Measurements from ENCODE around the gene ALK.

ALK gene

DNA sequence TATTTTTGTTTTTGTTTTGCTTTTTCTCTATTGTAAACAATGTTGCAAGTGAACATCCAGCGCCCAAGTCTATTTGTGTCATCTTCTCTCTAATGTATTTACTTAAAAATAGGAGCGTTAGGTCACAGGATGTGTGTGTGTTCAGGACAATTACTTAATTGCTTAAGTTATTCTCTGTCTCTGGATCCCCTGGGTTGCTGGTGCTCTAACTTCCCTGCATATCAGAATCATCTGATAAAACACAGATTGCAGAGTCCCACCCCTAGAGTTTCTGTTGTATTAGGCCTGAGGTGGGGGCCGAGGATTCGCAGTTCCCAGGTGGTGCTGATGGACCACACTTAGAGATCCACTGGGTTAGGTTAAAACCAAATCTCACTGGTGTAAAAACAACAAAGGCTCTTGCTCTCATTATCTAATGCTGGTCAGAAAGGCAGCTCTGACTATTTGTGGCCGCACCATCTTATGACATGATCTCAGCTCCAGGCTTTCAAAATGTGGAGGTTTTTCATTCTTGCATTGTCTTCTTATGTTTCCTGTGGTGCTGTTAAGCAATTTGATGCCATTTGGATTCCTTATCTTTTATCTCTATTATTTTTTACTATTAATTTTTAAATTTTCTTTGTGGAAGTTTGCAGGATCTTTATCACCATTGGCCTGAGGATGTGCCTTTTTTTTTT lies 718.4 kb downstream of the ALK start:
- DNase-seq (ENCODE audit: low read depth in 3 of 3) = no peak

GRCh38 chr2:29201979-29202378 lies 719.4 kb downstream of the ALK start:
- no peak for DNase-seq (ENCODE audit: low read depth in 3 of 3)

GRCh38 chr2:29196792-29197788 lies 724.3 kb downstream of the ALK start:
- DNase-seq (ENCODE audit: low read depth in 3 of 3) = peak; percentile 48 to 65 (median 54)

GRCh38 chr2:29195796-29196195 lies 725.6 kb downstream of the ALK start:
- DNase-seq (ENCODE audit: low read depth in 3 of 3) = no peak

- no peak for DNase-seq (ENCODE audit: low read depth in 3 of 3)
Observed at GRCh38 chr2:29193681-29194080, 727.7 kb downstream of the ALK start.

DNA sequence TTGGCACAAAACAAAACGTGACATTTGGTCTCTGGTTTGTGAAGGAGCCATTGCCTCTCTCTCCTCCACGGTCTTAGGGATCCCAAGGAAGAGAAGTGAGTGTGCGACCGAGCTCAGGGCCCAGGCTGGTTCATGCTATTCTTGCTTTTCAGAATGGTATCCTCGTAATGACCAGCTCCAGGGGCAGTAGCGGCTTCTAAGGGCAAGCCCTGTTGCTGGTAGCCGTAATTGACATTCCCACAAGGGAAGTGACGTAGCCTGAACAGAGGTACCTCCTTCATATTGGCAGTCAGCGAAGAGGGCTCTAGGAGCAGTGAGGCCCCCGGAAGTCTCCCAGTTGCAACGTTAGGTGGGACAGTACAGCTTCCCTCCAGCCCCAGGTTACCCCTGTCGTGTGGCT lies 728.3 kb downstream of the ALK start:
- no peak for DNase-seq (ENCODE audit: low read depth in 3 of 3)

DNA sequence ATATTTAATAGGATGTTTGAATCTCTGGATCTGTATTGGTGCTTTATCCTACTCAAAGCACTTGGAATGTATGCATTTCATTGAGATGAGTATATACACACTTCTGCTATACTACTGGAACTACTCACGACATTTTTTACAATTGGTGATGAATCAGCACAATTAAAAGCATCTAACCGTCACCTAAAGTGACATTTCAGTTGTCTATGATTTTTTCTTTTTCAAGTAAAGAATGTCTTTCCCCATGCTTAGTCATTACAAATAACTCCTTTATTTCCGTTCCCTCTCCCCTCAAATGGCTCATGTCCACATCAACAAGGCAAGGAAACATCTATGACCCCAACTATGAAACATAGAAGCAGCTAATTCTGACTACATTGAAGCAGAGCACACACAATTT lies 728.9 kb downstream of the ALK start:
- no peak for DNase-seq (ENCODE audit: low read depth in 3 of 3)

DNA sequence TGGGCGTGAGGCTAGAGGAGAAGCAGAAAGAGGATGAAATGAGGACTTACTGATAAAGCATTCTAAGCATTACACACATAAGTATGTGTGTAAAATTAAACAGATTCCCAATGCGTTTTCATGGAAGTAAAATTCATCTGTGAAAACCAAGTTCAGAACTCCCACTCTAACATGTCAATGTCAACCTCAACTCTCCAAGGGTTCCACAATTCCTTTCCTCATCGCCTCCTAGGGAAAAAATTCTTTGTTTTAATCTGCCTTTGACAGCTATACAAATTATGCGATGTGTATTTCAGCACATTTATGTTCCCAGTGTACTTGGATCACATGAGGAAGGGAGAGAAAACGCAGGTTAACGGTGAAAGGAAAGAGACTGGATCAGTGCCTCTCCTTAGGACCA lies 729.6 kb downstream of the ALK start:
- DNase-seq (ENCODE audit: low read depth in 3 of 3) = no peak

DNA sequence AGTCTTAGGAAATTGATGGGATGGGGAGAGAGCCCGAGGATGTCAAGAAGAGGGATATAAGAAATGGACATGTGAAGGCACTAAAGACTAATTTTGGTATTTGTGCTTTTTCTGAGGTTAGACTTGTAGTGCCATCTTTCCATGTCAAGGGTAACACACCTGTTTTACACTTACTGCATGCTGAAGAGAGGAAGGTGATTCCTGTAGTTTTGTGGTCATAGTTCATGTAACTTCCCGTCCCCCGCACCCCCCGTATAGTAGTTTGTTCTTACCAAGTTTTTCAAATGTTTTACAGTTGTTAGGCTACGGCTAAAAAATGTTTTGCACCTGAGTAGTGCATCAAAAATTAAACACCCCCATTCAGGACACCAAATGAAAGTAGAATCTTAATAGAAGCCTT lies 732.3 kb downstream of the ALK start:
- no peak for DNase-seq (ENCODE audit: low read depth in 3 of 3)

- no peak for DNase-seq (ENCODE audit: low read depth in 3 of 3)
Observed at GRCh38 chr2:29187926-29188325, 733.5 kb downstream of the ALK start.

DNA sequence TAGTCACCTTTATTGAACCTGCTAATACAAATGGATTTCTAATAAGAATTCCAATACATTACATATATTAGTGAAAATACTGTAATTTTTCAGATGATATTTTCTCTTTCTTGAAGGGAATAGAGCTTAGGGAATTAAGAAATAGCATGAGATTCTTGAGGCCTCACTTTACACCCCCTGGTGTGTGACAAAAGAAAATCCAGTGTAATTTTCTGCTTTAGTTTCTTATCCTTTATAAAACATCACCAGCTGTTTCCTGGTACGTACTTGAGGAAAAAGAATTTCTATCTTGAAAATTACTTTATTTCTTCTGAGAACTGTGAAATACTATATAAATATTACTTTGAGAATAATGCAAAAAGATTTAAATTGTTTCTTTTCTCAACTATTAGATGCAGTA lies 734.6 kb downstream of the ALK start:
- no peak for DNase-seq (ENCODE audit: low read depth in 3 of 3)

GRCh38 chr2:29184531-29184930 lies 736.9 kb downstream of the ALK start:
- no peak for DNase-seq (ENCODE audit: low read depth in 3 of 3)

GRCh38 chr2:29182920-29183319 lies 738.5 kb downstream of the ALK start:
- no peak for DNase-seq (ENCODE audit: low read depth in 3 of 3)

GRCh38 chr2:29182334-29182733 lies 739.1 kb downstream of the ALK start:
- no peak for DNase-seq (ENCODE audit: low read depth in 3 of 3)

DNA sequence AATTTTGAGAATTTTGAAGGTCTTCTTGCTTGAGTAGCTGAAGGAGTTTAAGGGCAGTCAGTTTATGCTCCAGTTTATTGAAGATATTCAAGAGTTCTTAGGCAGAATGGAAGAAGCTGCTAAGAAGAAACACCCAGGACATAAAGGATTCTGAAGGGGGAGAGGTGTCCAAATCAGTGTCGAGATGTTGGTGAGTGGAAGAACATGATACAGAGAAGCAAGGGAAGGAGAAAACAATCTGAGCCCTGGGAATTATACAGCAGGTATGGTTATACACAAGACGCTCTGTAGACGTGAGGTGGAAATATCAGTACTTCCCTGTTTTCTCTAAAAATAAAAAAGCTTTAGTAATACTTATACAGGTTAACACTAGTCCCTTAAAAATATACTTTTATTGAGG lies 746.0 kb downstream of the ALK start:
- no peak for DNase-seq (ENCODE audit: low read depth in 3 of 3)

DNA sequence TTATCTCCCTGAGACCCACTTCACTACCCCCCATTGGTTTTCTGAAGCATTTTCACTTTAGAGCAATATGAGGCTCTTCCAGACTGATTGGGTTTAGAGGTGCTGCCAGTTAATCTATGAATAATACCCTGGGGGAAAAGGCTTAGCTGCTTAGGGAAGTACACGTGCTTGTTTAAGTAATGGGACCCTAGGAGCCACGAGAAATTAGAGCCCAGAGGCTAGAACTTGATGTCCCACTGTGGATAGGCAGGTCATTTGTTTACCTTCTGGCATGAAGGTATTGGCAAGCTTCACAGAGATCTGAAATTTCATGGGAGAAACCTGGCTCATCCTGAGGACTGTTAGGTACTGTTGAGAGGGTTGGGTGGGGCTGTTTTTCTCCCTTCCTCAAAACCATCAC lies 746.4 kb downstream of the ALK start:
- DNase-seq (ENCODE audit: low read depth in 3 of 3) = no peak

DNA sequence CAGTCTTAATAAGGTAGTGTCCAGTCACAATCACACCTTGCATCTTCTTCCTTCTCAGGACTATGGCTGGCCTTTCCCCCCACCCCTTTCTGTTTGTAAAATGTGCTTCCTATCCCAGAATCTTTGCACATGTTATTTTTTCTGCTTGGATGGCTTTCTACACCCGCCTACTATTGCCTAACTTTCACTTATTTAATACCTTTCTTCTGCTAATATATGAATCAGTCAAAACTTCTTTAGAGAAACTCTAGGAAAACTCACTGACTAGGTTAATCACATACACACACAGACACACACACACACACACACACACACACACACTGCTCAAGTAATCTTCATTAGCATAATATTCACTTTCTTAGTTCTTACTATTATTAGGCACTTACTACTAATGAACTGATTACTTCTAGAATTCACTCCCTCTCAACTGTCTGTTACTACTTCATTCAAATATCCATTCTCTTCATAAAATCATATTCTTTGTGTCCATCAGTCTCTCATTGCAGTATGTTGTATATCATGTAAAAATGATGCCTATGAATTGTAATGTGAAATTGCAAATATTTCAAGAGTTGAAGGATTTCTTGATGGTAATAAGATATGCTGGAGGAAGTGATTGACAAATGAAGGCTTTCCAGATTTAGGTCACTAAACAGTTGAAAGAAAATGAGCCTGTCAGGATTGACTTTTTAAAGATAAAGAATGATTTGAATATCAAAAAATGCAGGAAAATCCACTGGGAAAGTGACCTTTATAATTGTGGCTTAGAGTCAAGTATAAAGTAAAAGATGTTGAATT lies 754.9 kb downstream of the ALK start:
- no peak for DNase-seq (ENCODE audit: low read depth in 3 of 3)

- no peak for DNase-seq (ENCODE audit: low read depth in 3 of 3)
Observed at GRCh38 chr2:29165362-29166241, 755.8 kb downstream of the ALK start.

DNA sequence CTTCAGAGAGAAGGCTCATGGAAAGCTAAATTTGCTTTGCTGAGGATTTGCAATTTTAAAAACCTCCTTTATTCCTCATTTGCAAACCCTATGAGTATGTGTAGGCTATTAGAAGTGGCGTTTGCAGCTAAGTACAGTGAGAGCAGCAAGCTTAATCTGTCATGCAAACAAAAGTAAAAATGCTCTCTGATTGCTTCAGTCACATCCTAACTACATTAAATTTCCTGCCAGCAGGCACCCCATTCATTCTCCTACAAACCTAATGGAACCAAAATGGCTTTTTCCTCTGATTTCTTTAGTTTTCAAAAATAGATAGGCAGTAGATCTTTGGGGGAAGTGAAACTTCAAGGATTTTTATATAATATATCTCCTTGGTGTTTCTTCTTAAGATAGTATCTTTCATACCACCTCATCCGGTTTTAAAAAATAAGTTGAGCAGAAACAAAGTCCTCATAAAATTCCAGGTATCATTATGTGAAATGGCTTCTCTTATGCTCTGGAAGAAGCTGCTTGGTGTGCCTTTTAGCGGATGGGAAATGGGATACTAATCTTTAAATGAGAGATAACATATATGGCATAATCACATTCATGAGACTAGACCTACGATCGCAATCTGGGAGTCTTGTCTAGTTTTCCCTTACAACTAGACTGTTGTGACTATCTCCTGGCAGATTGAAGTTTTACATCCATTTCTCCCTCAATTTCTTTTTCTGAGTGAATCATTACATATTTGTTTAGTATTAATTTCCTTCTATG lies 757.1 kb downstream of the ALK start:
- no peak for DNase-seq (ENCODE audit: low read depth in 3 of 3)

DNA sequence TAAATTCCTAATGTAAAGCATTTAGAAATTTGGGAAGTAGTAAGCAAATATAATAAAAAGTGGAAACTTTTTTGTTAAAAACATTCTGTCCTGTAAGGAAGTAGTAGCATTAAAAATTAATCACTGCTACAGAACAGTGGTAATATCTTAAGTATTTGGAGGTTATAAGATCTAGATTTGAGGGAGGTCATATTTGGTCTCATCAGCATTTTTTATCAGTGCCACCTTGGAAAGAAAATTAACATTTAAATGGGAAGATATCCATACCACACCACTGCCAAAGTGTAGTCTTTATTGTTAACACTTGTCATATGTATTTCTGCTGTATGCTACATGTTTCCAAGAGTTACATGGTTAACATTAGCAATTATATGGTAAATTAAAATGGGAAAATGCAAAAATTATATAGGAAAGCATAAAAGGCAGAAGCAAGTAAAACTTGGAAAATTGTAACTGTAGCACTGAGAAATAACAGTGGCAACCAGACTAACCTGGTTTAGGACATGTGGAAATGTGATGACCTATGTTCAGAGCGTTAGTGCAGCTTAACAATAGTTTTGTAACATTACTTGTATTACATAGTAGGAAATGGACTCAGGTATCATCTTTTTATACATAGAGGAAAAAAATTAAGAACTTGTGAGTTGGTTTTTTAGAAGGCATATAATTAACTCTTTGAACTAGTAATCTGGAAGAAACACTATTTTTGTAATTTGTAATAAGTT lies 759.0 kb downstream of the ALK start:
- no peak for DNase-seq (ENCODE audit: low read depth in 3 of 3)

All from stimulated activated CD4-positive, alpha-beta T cell treated with anti-CD3 and anti-CD28 coated beads, TNF-alpha, amount 100 ng/mL, for 4 hours (primary cell).